ENCODE measurements around the gene RERE. TPM values are rescaled to one million over a fixed set of nuclear protein-coding genes. Genes with fewer than 3 reads are reported as not detected.

RERE gene
- polyA plus RNA-seq, 1 experiment = 14.3 TPM

GRCh38 chr1:8395433-8395866 lies 422.0 kb downstream of the RERE start:
- ChIA-PET POLR2A (interaction anchor here (0.7 kb wide), 2 partner anchors 316 to 426 kb away, joined by 3 to 4 read pairs; no protein-coding TSS in a partner anchor), CTCF (no interaction called here)
- H3K27ac ChIP-seq (ENCODE audit: low read depth, low read length) = peak overlapping the region; percentile 90
- H3K27me3 ChIP-seq (ENCODE audit: control insufficient read depth, insufficient read depth, low read length) = no peaks in the 10 kb centered on the region
- H3K9me3 ChIP-seq (ENCODE audit: control insufficient read depth, insufficient read depth, low read length) = no peaks in the 10 kb centered on the region
- TF ChIP-seq CTCF (IDR thresholded peaks at IDR 0.05; ENCODE audit: low read depth, low read length) = no peak
- H3K4me3 ChIP-seq (ENCODE audit: low read depth, low read length) = no peak overlapping the region
- DNase-seq (ENCODE audit: low read depth, low spot score) = no peak

GRCh38 chr1:8394456-8395321 lies 422.8 kb downstream of the RERE start:
- Histone ChIP-seq H3K4me3 (ENCODE audit: low read depth, low read length) (no peak overlapping the region), H3K27me3 (ENCODE audit: control insufficient read depth, insufficient read depth, low read length) (no peaks in the 10 kb centered on the region), H3K27ac (ENCODE audit: low read depth, low read length) (peak overlapping the region; percentile 90), H3K9me3 (ENCODE audit: control insufficient read depth, insufficient read depth, low read length) (no peaks in the 10 kb centered on the region)
- no peak for TF ChIP-seq CTCF (IDR thresholded peaks at IDR 0.05; ENCODE audit: low read depth, low read length)
- peak; percentile 82 for DNase-seq (ENCODE audit: low read depth, low spot score)
- CTCF ChIA-PET = interaction anchor here (2.5 kb wide), 1 partner anchor 15 kb away, joined by 9 read pairs; no protein-coding TSS in a partner anchor
- POLR2A ChIA-PET = interaction anchor here (0.7 kb wide), 1 partner anchor 427 kb away, joined by 4 read pairs; no protein-coding TSS in a partner anchor

GRCh38 chr1:8392522-8392921 lies 424.9 kb downstream of the RERE start:
- no peak for DNase-seq (ENCODE audit: low read depth, low spot score)

GRCh38 chr1:8390707-8391106 lies 426.7 kb downstream of the RERE start:
- H3K27me3 ChIP-seq (ENCODE audit: control insufficient read depth, insufficient read depth, low read length) = no peaks in the 10 kb centered on the region
- CTCF ChIA-PET = interaction anchor here (0.8 to 1.6 kb wide), 2 partner anchors 17 to 18 kb away, joined by 3 read pairs; no protein-coding TSS in a partner anchor
- POLR2A ChIA-PET = no interaction called here
- H3K27ac ChIP-seq (ENCODE audit: low read depth, low read length) = no peak overlapping the region
- H3K4me3 ChIP-seq (ENCODE audit: low read depth, low read length) = no peak overlapping the region
- no peak for DNase-seq (ENCODE audit: low read depth, low spot score)
- no peaks in the 10 kb centered on the region for H3K9me3 ChIP-seq (ENCODE audit: control insufficient read depth, insufficient read depth, low read length)
- no peak for TF ChIP-seq CTCF (IDR thresholded peaks at IDR 0.05; ENCODE audit: low read depth, low read length)

More at GRCh38 chr1:8392522-8392921, 424.9 kb downstream of the RERE start:
- CTCF ChIA-PET = interaction anchor here (2.5 kb wide), 1 partner anchor 17 kb away, joined by 9 read pairs; no protein-coding TSS in a partner anchor
- Histone ChIP-seq H3K27ac (ENCODE audit: low read depth, low read length) (no peak overlapping the region), H3K9me3 (ENCODE audit: control insufficient read depth, insufficient read depth, low read length) (no peaks in the 10 kb centered on the region), H3K4me3 (ENCODE audit: low read depth, low read length) (no peak overlapping the region), H3K27me3 (ENCODE audit: control insufficient read depth, insufficient read depth, low read length) (no peaks in the 10 kb centered on the region)
- no peak for TF ChIP-seq CTCF (IDR thresholded peaks at IDR 0.05; ENCODE audit: low read depth, low read length)
- POLR2A ChIA-PET = no interaction called here

- CTCF ChIA-PET = interaction anchor here (1.6 kb wide), 1 partner anchor 19 kb away, joined by 3 read pairs; no protein-coding TSS in a partner anchor
Measured at GRCh38 chr1:8389958-8390535, 427.4 kb downstream of the RERE start.

More at GRCh38 chr1:8389958-8390535, 427.4 kb downstream of the RERE start:
- POLR2A ChIA-PET = no interaction called here
- Histone ChIP-seq H3K27me3 (ENCODE audit: control insufficient read depth, insufficient read depth, low read length) (no peaks in the 10 kb centered on the region), H3K4me3 (ENCODE audit: low read depth, low read length) (no peak overlapping the region), H3K27ac (ENCODE audit: low read depth, low read length) (no peak overlapping the region), H3K9me3 (ENCODE audit: control insufficient read depth, insufficient read depth, low read length) (no peaks in the 10 kb centered on the region)
- DNase-seq (ENCODE audit: low read depth, low spot score) = no peak
- no peak for TF ChIP-seq CTCF (IDR thresholded peaks at IDR 0.05; ENCODE audit: low read depth, low read length)

Data from AG04450 (cell line).